ENCODE data around the gene TPBGL. TPM values are rescaled to one million over a fixed set of nuclear protein-coding genes. Genes with fewer than 3 reads are reported as not detected.

Gene TPBGL, protein sequence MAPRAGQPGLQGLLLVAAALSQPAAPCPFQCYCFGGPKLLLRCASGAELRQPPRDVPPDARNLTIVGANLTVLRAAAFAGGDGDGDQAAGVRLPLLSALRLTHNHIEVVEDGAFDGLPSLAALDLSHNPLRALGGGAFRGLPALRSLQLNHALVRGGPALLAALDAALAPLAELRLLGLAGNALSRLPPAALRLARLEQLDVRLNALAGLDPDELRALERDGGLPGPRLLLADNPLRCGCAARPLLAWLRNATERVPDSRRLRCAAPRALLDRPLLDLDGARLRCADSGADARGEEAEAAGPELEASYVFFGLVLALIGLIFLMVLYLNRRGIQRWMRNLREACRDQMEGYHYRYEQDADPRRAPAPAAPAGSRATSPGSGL
- total RNA-seq (2014; rRNA removed; shearing (Covaris generic)), result not detected in 2 replicates

DNA sequence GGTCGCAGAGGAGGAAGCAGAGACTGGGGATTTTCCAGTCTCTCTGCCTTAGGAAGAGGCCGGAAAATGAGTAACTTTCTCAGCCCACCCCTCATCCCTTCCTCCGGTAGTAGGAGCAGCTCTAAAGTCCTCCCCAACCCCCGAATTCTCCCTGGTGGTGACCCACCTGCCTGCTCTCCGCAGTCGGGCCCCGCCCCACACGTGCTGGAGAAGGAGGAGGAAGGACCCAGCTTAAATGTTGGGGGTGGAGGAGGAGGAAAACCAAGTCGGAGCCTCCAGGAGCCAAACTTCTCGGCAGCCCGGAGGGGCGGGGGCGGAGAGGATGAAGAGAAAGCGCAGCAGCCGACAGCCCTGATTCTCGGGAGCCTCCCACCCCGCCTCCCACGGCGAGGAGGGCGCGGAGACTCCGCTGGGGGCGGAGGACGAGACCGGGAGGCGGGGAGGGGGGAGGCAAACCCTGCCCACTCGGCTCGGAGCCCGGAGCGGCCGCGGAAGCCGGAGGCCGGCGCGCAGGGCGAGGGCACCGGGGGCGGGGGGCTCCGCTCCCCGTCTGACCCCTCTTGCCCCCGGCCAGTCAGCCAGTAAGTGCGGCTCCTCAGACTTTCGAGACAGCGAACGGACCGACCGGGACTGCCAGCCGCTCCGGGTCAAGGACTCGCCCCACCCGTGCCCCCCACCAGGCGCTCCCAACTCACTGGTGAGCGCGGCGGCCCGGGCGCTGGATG, at the start of gene TPBGL:
TSS of gene TPBGL (plus strand) at position 464 of the 725 bp plus-strand sequence. CDS start 276 bp downstream, outside the sequence.

Other genes starting within 250 kb of the TPBGL start
- not detected in 2 replicates for gene OR2AT4, start 143.9 kb upstream of the TPBGL start, total RNA-seq (2014; rRNA removed; shearing (Covaris generic))
- 0.04 TPM in 1 of 2 replicates, not detected in the other for gene SLCO2B1, start 89.7 kb upstream of the TPBGL start, total RNA-seq (2014; rRNA removed; shearing (Covaris generic))
- 4.1 and 5.4 TPM in 2 replicates for gene ARRB1, start 110.9 kb downstream of the TPBGL start, total RNA-seq (2014; rRNA removed; shearing (Covaris generic))
- gene RPS3, start 158.7 kb downstream of the TPBGL start, total RNA-seq (2014; rRNA removed; shearing (Covaris generic)), result 2,918 and 3,175 TPM in 2 replicates
- 3.3 and 3.4 TPM in 2 replicates for gene KLHL35, start 192.4 kb downstream of the TPBGL start, total RNA-seq (2014; rRNA removed; shearing (Covaris generic))